Measurements from ENCODE around the gene DSEL. TPM values are rescaled to one million over a fixed set of nuclear protein-coding genes. Genes with fewer than 3 reads are reported as not detected.

The DSEL gene
- total RNA-seq, 1 donor from 2014 or later: 12.7 TPM

GRCh38 chr18:67500522-67501205 lies 15.9 kb downstream of the DSEL start:
- no peak for DNase-seq (ENCODE audit: low spot score)

GRCh38 chr18:67496469-67496868 lies 20.1 kb downstream of the DSEL start:
- no peak for DNase-seq (ENCODE audit: low spot score)

GRCh38 chr18:67486534-67486933 lies 30.0 kb downstream of the DSEL start:
- no peak for DNase-seq (ENCODE audit: low spot score)

- DNase-seq (ENCODE audit: low spot score): no peak
These were observed 30.9 kb downstream of the DSEL start for GRCh38 chr18:67485655-67486054.

GRCh38 chr18:67484458-67484857 lies 32.1 kb downstream of the DSEL start:
- no peak for DNase-seq (ENCODE audit: low spot score)

GRCh38 chr18:67483952-67484351 lies 32.6 kb downstream of the DSEL start:
- no peak for DNase-seq (ENCODE audit: low spot score)

- no peak for DNase-seq (ENCODE audit: low spot score)
These were observed 33.3 kb downstream of the DSEL start for GRCh38 chr18:67483237-67483636.

- DNase-seq (ENCODE audit: low spot score): peak; percentile 21
These were observed 38.3 kb downstream of the DSEL start for GRCh38 chr18:67478249-67478648.

GRCh38 chr18:67477522-67477921 lies 39.0 kb downstream of the DSEL start:
- no peak for DNase-seq (ENCODE audit: low spot score)

GRCh38 chr18:67476585-67476984 lies 39.9 kb downstream of the DSEL start:
- DNase-seq (ENCODE audit: low spot score): no peak

- no peak for DNase-seq (ENCODE audit: low spot score)
These were observed 40.8 kb downstream of the DSEL start for GRCh38 chr18:67475673-67476072.

GRCh38 chr18:67468038-67468437 lies 48.5 kb downstream of the DSEL start:
- DNase-seq (ENCODE audit: low spot score): no peak

GRCh38 chr18:67467188-67467587 lies 49.3 kb downstream of the DSEL start:
- DNase-seq (ENCODE audit: low spot score): no peak

- no peak for DNase-seq (ENCODE audit: low spot score)
These were observed 52.0 kb downstream of the DSEL start for GRCh38 chr18:67464499-67464898.

GRCh38 chr18:67463829-67464228 lies 52.7 kb downstream of the DSEL start:
- DNase-seq (ENCODE audit: low spot score): no peak

GRCh38 chr18:67456711-67457110 lies 59.8 kb downstream of the DSEL start:
- DNase-seq (ENCODE audit: low spot score): no peak

Data from mucosa of gallbladder (tissue), 1 donor.